ENCODE measurements around the gene USP43.
"Not testable (repeated sequence)": the region's sequence is repeated elsewhere in the genome, so short reads cannot be mapped to it uniquely, and the experiment has no call there.

Gene USP43, protein sequence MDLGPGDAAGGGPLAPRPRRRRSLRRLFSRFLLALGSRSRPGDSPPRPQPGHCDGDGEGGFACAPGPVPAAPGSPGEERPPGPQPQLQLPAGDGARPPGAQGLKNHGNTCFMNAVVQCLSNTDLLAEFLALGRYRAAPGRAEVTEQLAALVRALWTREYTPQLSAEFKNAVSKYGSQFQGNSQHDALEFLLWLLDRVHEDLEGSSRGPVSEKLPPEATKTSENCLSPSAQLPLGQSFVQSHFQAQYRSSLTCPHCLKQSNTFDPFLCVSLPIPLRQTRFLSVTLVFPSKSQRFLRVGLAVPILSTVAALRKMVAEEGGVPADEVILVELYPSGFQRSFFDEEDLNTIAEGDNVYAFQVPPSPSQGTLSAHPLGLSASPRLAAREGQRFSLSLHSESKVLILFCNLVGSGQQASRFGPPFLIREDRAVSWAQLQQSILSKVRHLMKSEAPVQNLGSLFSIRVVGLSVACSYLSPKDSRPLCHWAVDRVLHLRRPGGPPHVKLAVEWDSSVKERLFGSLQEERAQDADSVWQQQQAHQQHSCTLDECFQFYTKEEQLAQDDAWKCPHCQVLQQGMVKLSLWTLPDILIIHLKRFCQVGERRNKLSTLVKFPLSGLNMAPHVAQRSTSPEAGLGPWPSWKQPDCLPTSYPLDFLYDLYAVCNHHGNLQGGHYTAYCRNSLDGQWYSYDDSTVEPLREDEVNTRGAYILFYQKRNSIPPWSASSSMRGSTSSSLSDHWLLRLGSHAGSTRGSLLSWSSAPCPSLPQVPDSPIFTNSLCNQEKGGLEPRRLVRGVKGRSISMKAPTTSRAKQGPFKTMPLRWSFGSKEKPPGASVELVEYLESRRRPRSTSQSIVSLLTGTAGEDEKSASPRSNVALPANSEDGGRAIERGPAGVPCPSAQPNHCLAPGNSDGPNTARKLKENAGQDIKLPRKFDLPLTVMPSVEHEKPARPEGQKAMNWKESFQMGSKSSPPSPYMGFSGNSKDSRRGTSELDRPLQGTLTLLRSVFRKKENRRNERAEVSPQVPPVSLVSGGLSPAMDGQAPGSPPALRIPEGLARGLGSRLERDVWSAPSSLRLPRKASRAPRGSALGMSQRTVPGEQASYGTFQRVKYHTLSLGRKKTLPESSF

DNA sequence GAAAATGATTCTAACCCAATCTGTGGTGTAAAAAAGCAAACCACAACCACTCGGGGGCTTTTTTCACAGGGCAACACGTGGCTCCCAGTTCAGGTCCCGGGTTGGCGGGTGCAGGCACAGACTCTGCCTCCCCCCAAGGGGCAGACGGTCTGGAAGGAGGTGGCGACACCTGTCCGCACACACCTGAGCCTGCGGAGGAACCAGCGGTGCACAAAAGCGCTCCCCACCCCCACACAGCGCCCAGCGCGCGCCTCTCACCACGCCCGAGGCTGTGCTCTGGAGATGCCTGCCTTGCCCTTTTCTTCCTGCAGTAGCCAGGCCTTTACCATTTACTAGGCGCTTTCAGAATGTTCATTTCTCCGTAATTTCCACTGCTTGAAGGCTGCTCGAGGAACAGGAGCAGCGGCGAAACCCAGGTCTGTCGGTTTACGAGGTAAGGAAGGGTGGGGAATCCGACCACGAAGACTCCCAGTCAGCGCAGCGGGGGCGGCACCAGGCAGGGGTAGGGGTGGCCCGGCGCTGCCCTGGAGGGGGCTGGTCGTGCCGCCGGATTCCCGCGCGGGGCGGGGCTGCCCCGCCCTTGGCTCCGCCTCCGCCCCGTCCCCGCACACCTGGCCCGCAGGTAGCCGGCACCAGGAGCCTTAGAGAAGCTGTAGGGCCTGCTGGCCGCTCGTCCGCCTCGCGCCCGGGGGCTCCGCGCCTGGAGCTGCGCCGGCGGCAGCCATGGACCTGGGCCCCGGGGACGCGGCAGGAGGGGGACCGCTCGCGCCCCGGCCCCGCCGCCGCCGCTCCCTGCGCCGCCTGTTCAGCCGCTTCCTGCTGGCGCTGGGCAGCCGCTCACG, at the start of gene USP43:
Gene USP43 (plus strand): TSS at position 608 of the 842 bp plus-strand sequence. CDS start 116 bp downstream, at position 724.
- Histone ChIP-seq H3K27me3 (ENCODE audit: insufficient read depth, insufficient read length) (peaks cover 15% of the 10 kb centered on the region), H3K36me3 (ENCODE audit: insufficient read depth, insufficient read length, low read length) (no peaks in the 10 kb centered on the region), H3K9me3 (ENCODE audit: insufficient read depth, low read length) (peaks cover 9% of the 10 kb centered on the region; the same call in 1 of the 2 replicates), H3K4me3 (ENCODE audit: insufficient read length, low read depth) (peak within 1 kb of the TSS; percentile 66), H3K9ac (ENCODE audit: insufficient read length, low read depth) (peak within 1 kb of the TSS; percentile 86), H3K4me1 (ENCODE audit: insufficient read depth, insufficient read length) (peaks cover 4% of the 10 kb centered on the region)
- no peak for TF ChIP-seq SUZ12 (IDR thresholded peaks at IDR 0.05; ENCODE audit: extremely low read depth, insufficient read depth, insufficient read length)
- no peak for TF ChIP-seq YY1 (IDR thresholded peaks at IDR 0.05; ENCODE audit: insufficient read depth, insufficient read length)
- no peak for TF ChIP-seq ZNF274 (IDR thresholded peaks at IDR 0.05; ENCODE audit: low read depth, low read length)
- no peak for DNase-seq (ENCODE audit: low read depth, low spot score)

DNA sequence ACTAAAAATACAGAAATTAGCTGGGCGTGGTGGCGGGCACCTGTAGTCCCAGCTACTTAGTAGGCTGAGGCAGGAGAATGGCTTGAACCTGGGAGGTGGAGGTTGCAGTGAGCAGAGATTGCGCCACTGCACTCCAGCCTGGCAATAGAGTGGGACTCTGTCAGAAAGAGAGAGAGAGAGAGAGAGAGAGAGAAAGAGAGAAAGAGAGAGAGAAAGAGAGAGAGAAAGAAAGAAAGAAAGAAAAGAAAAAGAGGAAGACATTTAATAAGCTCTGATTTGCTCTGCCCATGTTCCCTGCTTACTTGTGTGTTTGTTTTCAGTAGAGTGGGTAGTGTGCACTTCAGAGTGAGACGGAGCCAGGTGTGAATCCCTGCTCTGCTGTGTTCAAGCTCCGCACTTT, 47.7 kb upstream of the USP43 start:
- not testable (repeated sequence) for H3K9ac ChIP-seq (ENCODE audit: insufficient read length, low read depth); H3K4me1 ChIP-seq (ENCODE audit: insufficient read depth, insufficient read length); DNase-seq (ENCODE audit: low read depth, low spot score); H3K9me3 ChIP-seq (ENCODE audit: insufficient read depth, low read length); H3K27me3 ChIP-seq (ENCODE audit: insufficient read depth, insufficient read length); H3K4me3 ChIP-seq (ENCODE audit: insufficient read length, low read depth); H3K36me3 ChIP-seq (ENCODE audit: insufficient read depth, insufficient read length, low read length)

DNA sequence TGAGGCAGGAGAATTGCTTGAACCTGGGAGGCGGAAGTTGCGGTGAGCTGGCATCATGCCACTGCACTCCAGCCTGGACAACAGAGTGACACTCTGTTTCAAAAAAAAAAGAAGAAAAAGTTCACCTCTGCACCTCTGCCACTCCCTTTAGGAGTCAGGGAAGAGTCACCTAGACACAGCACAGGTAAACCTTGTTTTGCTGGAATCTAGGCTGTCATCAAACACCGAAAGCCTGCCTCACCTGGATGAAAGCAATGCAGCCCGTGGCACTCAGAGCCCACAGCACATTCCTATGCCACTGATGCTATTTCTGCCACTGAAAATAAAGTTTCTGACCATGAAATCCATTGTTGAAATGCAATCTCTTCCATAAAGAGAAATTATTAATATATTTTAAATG, 46.7 kb upstream of the USP43 start:
- no peaks in the 10 kb centered on the region for H3K9me3 ChIP-seq (ENCODE audit: insufficient read depth, low read length)
- H3K27me3 ChIP-seq (ENCODE audit: insufficient read depth, insufficient read length), result no peaks in the 10 kb centered on the region
- no peaks in the 10 kb centered on the region for H3K4me1 ChIP-seq (ENCODE audit: insufficient read depth, insufficient read length)
- H3K9ac ChIP-seq (ENCODE audit: insufficient read length, low read depth), result no peak overlapping the region
- no peaks in the 10 kb centered on the region for H3K36me3 ChIP-seq (ENCODE audit: insufficient read depth, insufficient read length, low read length)
- TF ChIP-seq ZNF274 (IDR thresholded peaks at IDR 0.05; ENCODE audit: low read depth, low read length), result no peak
- no peak for TF ChIP-seq YY1 (IDR thresholded peaks at IDR 0.05; ENCODE audit: insufficient read depth, insufficient read length)
- TF ChIP-seq SUZ12 (IDR thresholded peaks at IDR 0.05; ENCODE audit: extremely low read depth, insufficient read depth, insufficient read length), result no peak
- H3K4me3 ChIP-seq (ENCODE audit: insufficient read length, low read depth), result no peak overlapping the region
- DNase-seq (ENCODE audit: low read depth, low spot score), result no peak

DNA sequence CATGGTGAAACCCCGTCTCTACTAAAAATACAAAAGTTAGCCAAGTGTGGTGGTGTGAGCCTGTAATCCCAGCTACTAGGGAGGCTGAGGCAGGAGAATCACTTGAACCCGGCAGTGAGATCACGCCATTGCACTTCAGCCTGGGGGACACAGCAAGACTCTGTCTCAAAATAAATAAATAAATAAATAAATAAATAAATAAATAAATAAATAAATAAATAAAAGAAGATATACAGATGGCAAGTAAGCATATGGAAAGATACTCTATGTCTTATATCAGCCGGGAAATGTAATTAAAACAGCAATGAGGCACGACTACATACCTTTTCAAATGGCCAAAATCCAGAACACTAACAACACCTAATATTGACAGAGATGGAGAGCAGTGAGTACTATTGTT, 40.7 kb upstream of the USP43 start:
- H3K9ac ChIP-seq (ENCODE audit: insufficient read length, low read depth); H3K27me3 ChIP-seq (ENCODE audit: insufficient read depth, insufficient read length); DNase-seq (ENCODE audit: low read depth, low spot score); H3K36me3 ChIP-seq (ENCODE audit: insufficient read depth, insufficient read length, low read length); H3K4me3 ChIP-seq (ENCODE audit: insufficient read length, low read depth); H3K9me3 ChIP-seq (ENCODE audit: insufficient read depth, low read length); H3K4me1 ChIP-seq (ENCODE audit: insufficient read depth, insufficient read length): not testable (repeated sequence)

DNA sequence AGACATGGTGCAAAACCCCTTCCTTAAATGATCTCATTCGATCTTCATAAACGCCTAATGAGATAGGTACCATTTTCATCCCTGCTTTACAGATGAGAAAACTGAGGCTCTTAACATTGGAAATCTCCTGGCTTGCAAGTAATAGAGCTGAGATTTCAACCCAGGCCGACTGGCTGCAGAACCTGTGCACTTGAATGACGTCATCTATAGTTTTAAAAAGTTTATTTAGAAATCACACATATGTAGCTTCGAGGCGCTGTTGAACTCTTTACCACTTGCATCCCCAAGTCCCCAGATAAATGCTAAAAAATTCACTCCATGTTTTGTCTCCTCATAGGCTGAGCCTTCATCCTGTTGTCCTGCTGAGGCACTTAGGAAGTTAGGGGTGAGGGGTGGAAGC, 38.9 kb upstream of the USP43 start:
- no peak for TF ChIP-seq ZNF274 (IDR thresholded peaks at IDR 0.05; ENCODE audit: low read depth, low read length)
- no peak for TF ChIP-seq SUZ12 (IDR thresholded peaks at IDR 0.05; ENCODE audit: extremely low read depth, insufficient read depth, insufficient read length)
- TF ChIP-seq YY1 (IDR thresholded peaks at IDR 0.05; ENCODE audit: insufficient read depth, insufficient read length), result no peak
- no peaks in the 10 kb centered on the region for H3K27me3 ChIP-seq (ENCODE audit: insufficient read depth, insufficient read length)
- no peak overlapping the region for H3K9ac ChIP-seq (ENCODE audit: insufficient read length, low read depth)
- no peaks in the 10 kb centered on the region for H3K4me1 ChIP-seq (ENCODE audit: insufficient read depth, insufficient read length)
- H3K4me3 ChIP-seq (ENCODE audit: insufficient read length, low read depth), result no peak overlapping the region
- no peaks in the 10 kb centered on the region for H3K36me3 ChIP-seq (ENCODE audit: insufficient read depth, insufficient read length, low read length)
- H3K9me3 ChIP-seq (ENCODE audit: insufficient read depth, low read length), result no peaks in the 10 kb centered on the region
- DNase-seq (ENCODE audit: low read depth, low spot score), result no peak

DNA sequence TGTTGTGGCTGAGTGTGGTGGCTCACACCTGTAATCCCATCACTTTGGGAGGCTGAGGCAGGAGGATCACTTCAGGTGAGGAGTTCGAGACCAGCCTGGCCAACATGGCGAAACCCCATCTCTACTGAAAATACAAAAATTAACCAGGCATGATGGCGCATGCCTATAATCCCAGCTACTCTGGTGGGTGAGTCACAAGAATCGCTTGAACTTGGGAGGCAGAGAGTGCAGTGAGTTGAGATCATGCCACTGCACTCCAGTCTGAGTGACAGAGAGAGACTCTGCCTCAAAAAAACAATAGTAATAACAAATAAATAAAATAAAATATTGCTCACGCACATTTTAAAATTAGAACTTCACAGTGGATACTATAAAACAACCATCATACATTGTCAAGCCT, 38.3 kb upstream of the USP43 start:
- not testable (repeated sequence) for H3K27me3 ChIP-seq (ENCODE audit: insufficient read depth, insufficient read length); H3K9me3 ChIP-seq (ENCODE audit: insufficient read depth, low read length); DNase-seq (ENCODE audit: low read depth, low spot score); H3K9ac ChIP-seq (ENCODE audit: insufficient read length, low read depth); H3K4me1 ChIP-seq (ENCODE audit: insufficient read depth, insufficient read length); H3K36me3 ChIP-seq (ENCODE audit: insufficient read depth, insufficient read length, low read length); H3K4me3 ChIP-seq (ENCODE audit: insufficient read length, low read depth)

DNA sequence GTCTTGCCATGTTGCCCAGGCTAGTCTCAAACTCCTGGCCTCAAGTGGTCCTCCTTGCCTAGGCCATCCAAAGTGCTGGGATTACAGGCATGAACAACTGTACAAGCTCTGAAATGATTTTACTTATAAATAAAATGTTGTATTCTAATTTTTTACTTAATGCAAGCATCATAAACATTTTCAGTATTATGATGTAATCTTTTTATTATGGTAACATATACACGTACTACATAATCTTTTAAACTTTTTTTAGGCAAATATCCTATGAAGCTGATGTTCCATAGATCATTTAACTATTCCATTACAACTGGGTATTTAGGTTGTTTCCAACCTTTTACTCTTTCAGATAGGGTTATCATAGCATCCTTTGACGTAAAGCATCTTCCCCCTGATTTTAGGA, 33.8 kb upstream of the USP43 start:
- Histone ChIP-seq H3K36me3 (ENCODE audit: insufficient read depth, insufficient read length, low read length) (no peaks in the 10 kb centered on the region), H3K4me3 (ENCODE audit: insufficient read length, low read depth) (no peak overlapping the region), H3K4me1 (ENCODE audit: insufficient read depth, insufficient read length) (no peaks in the 10 kb centered on the region), H3K9ac (ENCODE audit: insufficient read length, low read depth) (no peak overlapping the region), H3K9me3 (ENCODE audit: insufficient read depth, low read length) (peaks cover 6% of the 10 kb centered on the region; the same call in 1 of the 2 replicates), H3K27me3 (ENCODE audit: insufficient read depth, insufficient read length) (no peaks in the 10 kb centered on the region)
- no peak for DNase-seq (ENCODE audit: low read depth, low spot score)
- no peak for TF ChIP-seq YY1 (IDR thresholded peaks at IDR 0.05; ENCODE audit: insufficient read depth, insufficient read length)
- TF ChIP-seq SUZ12 (IDR thresholded peaks at IDR 0.05; ENCODE audit: extremely low read depth, insufficient read depth, insufficient read length), result no peak
- TF ChIP-seq ZNF274 (IDR thresholded peaks at IDR 0.05; ENCODE audit: low read depth, low read length), result no peak
